Measurements from ENCODE around the gene QSOX1.
A peak's percentile ranks its signal among the peaks of the same experiment; 100 is the strongest.

The QSOX1 gene

GRCh38 chr1:180167721-180168467, 13.2 kb downstream of the QSOX1 start:
- DNase-seq (ENCODE audit: extremely low read depth in 1 of 2, low read depth in 1 of 2), result no peak

- DNase-seq (ENCODE audit: extremely low read depth in 1 of 2, low read depth in 1 of 2), result no peak
These were observed 14.3 kb downstream of the QSOX1 start for GRCh38 chr1:180168786-180169639.

GRCh38 chr1:180169640-180170195, 15.0 kb downstream of the QSOX1 start:
- no peak for DNase-seq (ENCODE audit: extremely low read depth in 1 of 2, low read depth in 1 of 2)

GRCh38 chr1:180170546-180171151, 16.0 kb downstream of the QSOX1 start:
- no peak for DNase-seq (ENCODE audit: extremely low read depth in 1 of 2, low read depth in 1 of 2)

- DNase-seq (ENCODE audit: extremely low read depth in 1 of 2, low read depth in 1 of 2), result no peak
These were observed 17.0 kb downstream of the QSOX1 start for GRCh38 chr1:180171691-180172090.

GRCh38 chr1:180173451-180173850, 18.8 kb downstream of the QSOX1 start:
- DNase-seq (ENCODE audit: extremely low read depth in 1 of 2, low read depth in 1 of 2), result no peak

GRCh38 chr1:180173952-180174351, 19.3 kb downstream of the QSOX1 start:
- no peak for DNase-seq (ENCODE audit: extremely low read depth in 1 of 2, low read depth in 1 of 2)

- no peak for DNase-seq (ENCODE audit: extremely low read depth in 1 of 2, low read depth in 1 of 2)
These were observed 20.6 kb downstream of the QSOX1 start for GRCh38 chr1:180175291-180175690.

- DNase-seq (ENCODE audit: extremely low read depth in 1 of 2, low read depth in 1 of 2), result no peak
These were observed 21.1 kb downstream of the QSOX1 start for GRCh38 chr1:180175806-180176205.

GRCh38 chr1:180176965-180177364, 22.3 kb downstream of the QSOX1 start:
- DNase-seq (ENCODE audit: extremely low read depth in 1 of 2, low read depth in 1 of 2), result no peak

GRCh38 chr1:180177931-180178330, 23.3 kb downstream of the QSOX1 start:
- DNase-seq (ENCODE audit: extremely low read depth in 1 of 2, low read depth in 1 of 2), result no peak

- DNase-seq (ENCODE audit: extremely low read depth in 1 of 2, low read depth in 1 of 2), result peak in 1 of 2 donors; percentile 27
These were observed 24.0 kb downstream of the QSOX1 start for GRCh38 chr1:180178511-180179161.

GRCh38 chr1:180179162-180179957, 24.7 kb downstream of the QSOX1 start:
- DNase-seq (ENCODE audit: extremely low read depth in 1 of 2, low read depth in 1 of 2), result no peak

- DNase-seq (ENCODE audit: extremely low read depth in 1 of 2, low read depth in 1 of 2), result no peak
These were observed 26.4 kb downstream of the QSOX1 start for GRCh38 chr1:180181048-180181447.

GRCh38 chr1:180181996-180182642, 27.4 kb downstream of the QSOX1 start:
- no peak for DNase-seq (ENCODE audit: extremely low read depth in 1 of 2, low read depth in 1 of 2)

GRCh38 chr1:180182643-180183311, 28.1 kb downstream of the QSOX1 start:
- no peak for DNase-seq (ENCODE audit: extremely low read depth in 1 of 2, low read depth in 1 of 2)

- no peak for DNase-seq (ENCODE audit: extremely low read depth in 1 of 2, low read depth in 1 of 2)
These were observed 28.8 kb downstream of the QSOX1 start for GRCh38 chr1:180183426-180183825.

- no peak for DNase-seq (ENCODE audit: extremely low read depth in 1 of 2, low read depth in 1 of 2)
These were observed 29.4 kb downstream of the QSOX1 start for GRCh38 chr1:180184041-180184440.

- DNase-seq (ENCODE audit: extremely low read depth in 1 of 2, low read depth in 1 of 2), result no peak
These were observed 30.6 kb downstream of the QSOX1 start for GRCh38 chr1:180185281-180185680.

Data from stimulated activated CD8-positive, alpha-beta memory T cell treated with anti-CD3 and anti-CD28 coated beads, Interleukin-7, amount 100 ng/mL, for 48 hours (primary cell).